ENCODE measurements around the gene CDH26.

CDH26 gene

DNA sequence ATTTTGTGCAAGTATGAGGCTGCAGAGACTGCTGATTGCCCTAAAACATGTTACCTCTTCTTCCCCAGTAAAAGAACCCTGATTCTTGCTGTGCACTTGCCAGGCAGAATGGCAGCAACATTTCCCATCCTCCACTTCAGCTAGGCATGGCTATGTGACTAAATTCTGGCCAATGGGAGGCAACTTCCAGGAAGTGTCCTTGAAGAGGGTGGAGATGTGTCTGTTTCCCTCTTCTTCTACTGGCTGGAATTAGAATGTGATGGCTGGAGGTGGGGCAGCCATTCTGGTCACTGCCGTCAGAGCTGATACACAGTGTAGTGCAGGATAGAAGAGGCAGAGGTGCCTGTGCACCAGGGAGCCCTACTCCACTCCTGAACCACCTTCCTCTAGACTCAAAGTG, 64.6 kb downstream of the CDH26 start:
- peaks cover 22% of the 10 kb centered on the region for H3K9me3 Mint-ChIP-seq

DNA sequence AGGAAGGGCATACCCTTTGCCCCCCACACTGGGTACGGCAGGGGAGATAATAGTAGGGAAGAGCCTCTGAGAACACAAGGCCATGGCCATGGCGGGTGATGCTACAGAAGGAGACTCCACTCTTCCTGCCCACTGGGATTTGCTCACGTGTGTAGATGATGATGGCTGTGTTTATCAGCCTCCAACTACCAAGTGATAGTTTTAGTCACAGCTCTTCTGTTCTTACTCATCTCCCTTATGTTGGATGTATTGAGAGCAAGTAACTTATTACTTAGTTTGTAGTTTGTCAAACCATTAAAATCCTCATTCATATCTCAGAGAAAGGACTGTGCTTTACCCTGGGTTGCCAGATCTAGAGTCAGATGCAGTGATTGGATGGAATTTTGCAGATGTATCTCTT, 66.0 kb downstream of the CDH26 start:
- Mint-ChIP-seq H3K36me3 (ENCODE audit: low read depth) (no peaks in the 10 kb centered on the region), H3K4me3 (no peak overlapping the region), H3K27ac (no peak overlapping the region), H3K27me3 (ENCODE audit: low read depth) (peaks cover 15% of the 10 kb centered on the region), H3K4me1 (peaks cover 4% of the 10 kb centered on the region), H3K9me3 (peaks cover 10% of the 10 kb centered on the region)
- TF ChIP-seq, protein P1, sequence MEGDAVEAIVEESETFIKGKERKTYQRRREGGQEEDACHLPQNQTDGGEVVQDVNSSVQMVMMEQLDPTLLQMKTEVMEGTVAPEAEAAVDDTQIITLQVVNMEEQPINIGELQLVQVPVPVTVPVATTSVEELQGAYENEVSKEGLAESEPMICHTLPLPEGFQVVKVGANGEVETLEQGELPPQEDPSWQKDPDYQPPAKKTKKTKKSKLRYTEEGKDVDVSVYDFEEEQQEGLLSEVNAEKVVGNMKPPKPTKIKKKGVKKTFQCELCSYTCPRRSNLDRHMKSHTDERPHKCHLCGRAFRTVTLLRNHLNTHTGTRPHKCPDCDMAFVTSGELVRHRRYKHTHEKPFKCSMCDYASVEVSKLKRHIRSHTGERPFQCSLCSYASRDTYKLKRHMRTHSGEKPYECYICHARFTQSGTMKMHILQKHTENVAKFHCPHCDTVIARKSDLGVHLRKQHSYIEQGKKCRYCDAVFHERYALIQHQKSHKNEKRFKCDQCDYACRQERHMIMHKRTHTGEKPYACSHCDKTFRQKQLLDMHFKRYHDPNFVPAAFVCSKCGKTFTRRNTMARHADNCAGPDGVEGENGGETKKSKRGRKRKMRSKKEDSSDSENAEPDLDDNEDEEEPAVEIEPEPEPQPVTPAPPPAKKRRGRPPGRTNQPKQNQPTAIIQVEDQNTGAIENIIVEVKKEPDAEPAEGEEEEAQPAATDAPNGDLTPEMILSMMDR (IDR thresholded peaks at IDR 0.05; ENCODE audit: unreplicated experiment in 3 of 3): no peak

More for the DNA sequence above, 64.6 kb downstream of the CDH26 start:
- Mint-ChIP-seq H3K36me3 (ENCODE audit: low read depth) (no peaks in the 10 kb centered on the region), H3K4me3 (no peak overlapping the region), H3K4me1 (no peaks in the 10 kb centered on the region), H3K27ac (no peak overlapping the region), H3K27me3 (ENCODE audit: low read depth) (peaks cover 15% of the 10 kb centered on the region)
- TF ChIP-seq, protein P1 (IDR thresholded peaks at IDR 0.05; ENCODE audit: unreplicated experiment in 3 of 3): no peak

GRCh38 chr20:60024801-60025200, 66.6 kb downstream of the CDH26 start:
- no peaks in the 10 kb centered on the region for H3K36me3 Mint-ChIP-seq (ENCODE audit: low read depth)
- H3K27ac Mint-ChIP-seq: no peak overlapping the region
- H3K4me3 Mint-ChIP-seq: no peak overlapping the region
- H3K27me3 Mint-ChIP-seq (ENCODE audit: low read depth): peaks cover 15% of the 10 kb centered on the region
- H3K9me3 Mint-ChIP-seq: peaks cover 4% of the 10 kb centered on the region
- TF ChIP-seq, protein P1 (IDR thresholded peaks at IDR 0.05; ENCODE audit: unreplicated experiment in 3 of 3): no peak
- peaks cover 4% of the 10 kb centered on the region for H3K4me1 Mint-ChIP-seq

DNA sequence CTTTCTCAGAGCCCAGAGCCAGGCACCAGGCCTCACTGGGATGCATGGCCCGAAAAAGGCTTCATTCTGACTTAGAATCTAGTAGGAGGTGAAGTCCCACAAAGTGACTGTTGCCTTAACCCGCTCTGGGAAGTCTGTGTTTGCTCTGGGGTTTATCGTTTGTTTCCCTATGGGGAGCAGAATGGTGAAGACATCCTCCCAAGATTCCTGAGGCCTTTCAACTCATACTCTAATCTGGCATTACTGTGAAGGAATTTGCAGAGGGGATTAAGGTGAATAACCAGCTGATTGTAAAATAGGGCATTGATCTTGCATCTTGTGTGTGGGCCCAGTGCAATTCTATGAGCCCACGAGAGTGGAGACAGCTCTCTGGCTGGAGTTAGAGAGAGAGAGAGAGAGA, 67.8 kb downstream of the CDH26 start:
- Mint-ChIP-seq H3K36me3 (ENCODE audit: low read depth) (no peaks in the 10 kb centered on the region), H3K27me3 (ENCODE audit: low read depth) (peaks cover 17% of the 10 kb centered on the region), H3K4me3 (no peak overlapping the region), H3K9me3 (peaks cover 3% of the 10 kb centered on the region), H3K27ac (no peak overlapping the region), H3K4me1 (peaks cover 5% of the 10 kb centered on the region)
- TF ChIP-seq, protein P1 (IDR thresholded peaks at IDR 0.05; ENCODE audit: unreplicated experiment in 3 of 3): no peak

GRCh38 chr20:60030471-60030870, 72.2 kb downstream of the CDH26 start:
- TF ChIP-seq, protein P1 (IDR thresholded peaks at IDR 0.05; ENCODE audit: unreplicated experiment in 3 of 3): no peak
- Mint-ChIP-seq H3K36me3 (ENCODE audit: low read depth) (no peaks in the 10 kb centered on the region), H3K9me3 (peaks cover 5% of the 10 kb centered on the region), H3K27me3 (ENCODE audit: low read depth) (peaks cover 20% of the 10 kb centered on the region), H3K4me1 (peaks cover 36% of the 10 kb centered on the region), H3K4me3 (no peak overlapping the region), H3K27ac (no peak overlapping the region)

GRCh38 chr20:60031107-60031506, 72.9 kb downstream of the CDH26 start:
- TF ChIP-seq, protein P1 (IDR thresholded peaks at IDR 0.05; ENCODE audit: unreplicated experiment in 3 of 3): no peak
- Mint-ChIP-seq H3K4me3 (no peak overlapping the region), H3K36me3 (ENCODE audit: low read depth) (no peaks in the 10 kb centered on the region), H3K9me3 (peaks cover 4% of the 10 kb centered on the region), H3K4me1 (peaks cover 40% of the 10 kb centered on the region), H3K27me3 (ENCODE audit: low read depth) (peaks cover 22% of the 10 kb centered on the region), H3K27ac (no peak overlapping the region)

Measured in nephron (organoid).